ENCODE data around the gene CD14.

DNA sequence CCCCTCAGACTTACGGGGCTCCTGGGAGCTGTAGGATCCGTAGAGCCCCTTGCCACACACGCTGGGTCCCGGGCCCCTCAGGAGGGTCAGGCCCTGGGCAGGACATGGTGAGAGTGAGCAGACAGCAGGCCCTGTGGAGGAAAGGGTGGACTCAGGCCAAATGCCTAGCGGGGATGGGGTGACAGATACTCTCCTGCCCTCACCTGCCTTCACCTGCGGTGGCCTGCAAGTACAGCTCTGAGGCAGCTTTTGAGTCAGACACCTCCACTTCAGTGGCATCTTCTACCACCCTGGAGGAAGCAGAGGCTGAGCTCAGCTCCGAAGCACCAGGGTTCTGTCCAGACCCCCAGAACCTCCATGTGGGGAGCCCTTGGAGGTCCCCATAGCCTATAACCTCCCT lies 42.1 kb downstream of the CD14 start:
- TF ChIP-seq, protein P1, sequence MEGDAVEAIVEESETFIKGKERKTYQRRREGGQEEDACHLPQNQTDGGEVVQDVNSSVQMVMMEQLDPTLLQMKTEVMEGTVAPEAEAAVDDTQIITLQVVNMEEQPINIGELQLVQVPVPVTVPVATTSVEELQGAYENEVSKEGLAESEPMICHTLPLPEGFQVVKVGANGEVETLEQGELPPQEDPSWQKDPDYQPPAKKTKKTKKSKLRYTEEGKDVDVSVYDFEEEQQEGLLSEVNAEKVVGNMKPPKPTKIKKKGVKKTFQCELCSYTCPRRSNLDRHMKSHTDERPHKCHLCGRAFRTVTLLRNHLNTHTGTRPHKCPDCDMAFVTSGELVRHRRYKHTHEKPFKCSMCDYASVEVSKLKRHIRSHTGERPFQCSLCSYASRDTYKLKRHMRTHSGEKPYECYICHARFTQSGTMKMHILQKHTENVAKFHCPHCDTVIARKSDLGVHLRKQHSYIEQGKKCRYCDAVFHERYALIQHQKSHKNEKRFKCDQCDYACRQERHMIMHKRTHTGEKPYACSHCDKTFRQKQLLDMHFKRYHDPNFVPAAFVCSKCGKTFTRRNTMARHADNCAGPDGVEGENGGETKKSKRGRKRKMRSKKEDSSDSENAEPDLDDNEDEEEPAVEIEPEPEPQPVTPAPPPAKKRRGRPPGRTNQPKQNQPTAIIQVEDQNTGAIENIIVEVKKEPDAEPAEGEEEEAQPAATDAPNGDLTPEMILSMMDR (tag by site-specific recombination; IDR thresholded peaks at IDR 0.05), result no peak
- TF ChIP-seq, protein P2, sequence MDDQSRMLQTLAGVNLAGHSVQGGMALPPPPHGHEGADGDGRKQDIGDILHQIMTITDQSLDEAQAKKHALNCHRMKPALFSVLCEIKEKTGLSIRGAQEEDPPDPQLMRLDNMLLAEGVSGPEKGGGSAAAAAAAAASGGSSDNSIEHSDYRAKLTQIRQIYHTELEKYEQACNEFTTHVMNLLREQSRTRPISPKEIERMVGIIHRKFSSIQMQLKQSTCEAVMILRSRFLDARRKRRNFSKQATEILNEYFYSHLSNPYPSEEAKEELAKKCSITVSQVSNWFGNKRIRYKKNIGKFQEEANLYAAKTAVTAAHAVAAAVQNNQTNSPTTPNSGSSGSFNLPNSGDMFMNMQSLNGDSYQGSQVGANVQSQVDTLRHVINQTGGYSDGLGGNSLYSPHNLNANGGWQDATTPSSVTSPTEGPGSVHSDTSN (CRISPR knock-in tag; IDR thresholded peaks at IDR 0.05), result no peak
- TF ChIP-seq YY1 (tag by site-specific recombination; IDR thresholded peaks at IDR 0.05) (no peak), ZFP3 (tag by site-specific recombination; IDR thresholded peaks at IDR 0.05; ENCODE audit: low read depth) (no peak), ZNF423 (tag by site-specific recombination; IDR thresholded peaks at IDR 0.05) (no peak)
- TF ChIP-seq, protein P3, sequence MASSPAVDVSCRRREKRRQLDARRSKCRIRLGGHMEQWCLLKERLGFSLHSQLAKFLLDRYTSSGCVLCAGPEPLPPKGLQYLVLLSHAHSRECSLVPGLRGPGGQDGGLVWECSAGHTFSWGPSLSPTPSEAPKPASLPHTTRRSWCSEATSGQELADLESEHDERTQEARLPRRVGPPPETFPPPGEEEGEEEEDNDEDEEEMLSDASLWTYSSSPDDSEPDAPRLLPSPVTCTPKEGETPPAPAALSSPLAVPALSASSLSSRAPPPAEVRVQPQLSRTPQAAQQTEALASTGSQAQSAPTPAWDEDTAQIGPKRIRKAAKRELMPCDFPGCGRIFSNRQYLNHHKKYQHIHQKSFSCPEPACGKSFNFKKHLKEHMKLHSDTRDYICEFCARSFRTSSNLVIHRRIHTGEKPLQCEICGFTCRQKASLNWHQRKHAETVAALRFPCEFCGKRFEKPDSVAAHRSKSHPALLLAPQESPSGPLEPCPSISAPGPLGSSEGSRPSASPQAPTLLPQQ (tag by site-specific recombination; IDR thresholded peaks at IDR 0.05), result no peak

Measured in HEK293 (cell line).